Thymus (tissue), 11 donors: ENCODE measurements around the gene FAM186B. TPM values are rescaled to one million over a fixed set of nuclear protein-coding genes. Genes with fewer than 3 reads are reported as not detected.

Source experiments
- DNase-seq, 9 donors: peaks; one replicate each; pipeline ENCODE4 v3.0.0-alpha.2; 2013; ENCODE audit warnings: low spot score in 9 of 9, low read depth in 6 of 9, missing footprints in 1 of 9
- H3K27ac ChIP-seq, 2 donors: one replicate each; pipeline ENCODE4 v1.5.1; 2013; ENCODE audit warnings: control low read depth in 1 of 2, low read depth in 1 of 2, low read length in 1 of 2, mild to moderate bottlenecking in 1 of 2, moderate library complexity in 1 of 2
- H3K27me3 ChIP-seq, 2 donors: one replicate each; pipeline ENCODE4 v1.5.1; 2013; ENCODE audit warnings: low read length in 1 of 2; ENCODE audit not compliant: control insufficient read depth in 2 of 2, insufficient read depth in 1 of 2
- H3K36me3 ChIP-seq, 2 donors: one replicate each; pipeline ENCODE4 v1.5.1; 2013; ENCODE audit warnings: low read length in 1 of 2, mild to moderate bottlenecking in 1 of 2, moderate library complexity in 1 of 2; ENCODE audit not compliant: control insufficient read depth in 2 of 2, insufficient read depth in 2 of 2
- H3K4me1 ChIP-seq, 2 donors: one replicate each; pipeline ENCODE4 v1.5.1; 2013; ENCODE audit warnings: low read length in 2 of 2; ENCODE audit not compliant: control insufficient read depth in 2 of 2, insufficient read depth in 2 of 2
- H3K4me3 ChIP-seq, 2 donors: one replicate each; pipeline ENCODE4 v1.5.1; 2013; ENCODE audit warnings: low read length in 2 of 2, control low read depth in 1 of 2, mild to moderate bottlenecking in 1 of 2
- H3K9me3 ChIP-seq, 2 donors: one replicate each; pipeline ENCODE4 v1.5.1; 2013; ENCODE audit warnings: low read length in 1 of 2, mild to moderate bottlenecking in 1 of 2; ENCODE audit not compliant: control insufficient read depth in 2 of 2, insufficient read depth in 1 of 2
- WGBS: extraction: QIAGEN DNeasy Blood & Tissue Kit; methylation state at CpG from one replicate; pipeline ENCODE4 v1.1.7; 2013; 5-methylcytosine and 5-hydroxymethylcytosine counted together
- polyA plus RNA-seq: library from polyadenylated mRNA; stranded (reverse); fragments of 200-250 nt; gene quantifications from one replicate; pipeline ENCODE4 v1.2.3, GENCODE V29; 2013
- total RNA-seq: library from RNA; stranded (reverse); fragments of 120-200 nt; gene quantifications from one replicate; pipeline ENCODE4 v1.2.4, GENCODE V29; 2013
- donor health status: healthy.

The FAM186B gene
- total and polyA plus RNA-seq, 2 donors = 0.09 TPM

GRCh38 chr12:49636979-49637755, 31.7 kb upstream of the FAM186B start:
- H3K27ac ChIP-seq = no peak overlapping the region
- no peaks in the 10 kb centered on the region for H3K9me3 ChIP-seq
- DNase-seq = peak; percentile 27 to 84 (median 56)
- H3K4me3 ChIP-seq = no peak overlapping the region
- H3K36me3 ChIP-seq = peaks cover 0 to under 1% of the 10 kb centered on the region in 2 donors
- peaks cover 0 to 13% of the 10 kb centered on the region in 2 donors for H3K4me1 ChIP-seq
- H3K27me3 ChIP-seq = no peaks in the 10 kb centered on the region
- 62% methylated on average over 9 of the region's 9 CpGs for WGBS

GRCh38 chr12:49636574-49636973, 31.1 kb upstream of the FAM186B start:
- no peaks in the 10 kb centered on the region for H3K9me3 ChIP-seq
- DNase-seq = no peak
- 94% methylated on average over 13 of the region's 13 CpGs for WGBS
- no peak overlapping the region for H3K27ac ChIP-seq
- peaks cover 0 to 13% of the 10 kb centered on the region in 2 donors for H3K4me1 ChIP-seq
- H3K27me3 ChIP-seq = no peaks in the 10 kb centered on the region
- no peak overlapping the region for H3K4me3 ChIP-seq
- no peaks in the 10 kb centered on the region for H3K36me3 ChIP-seq

DNA sequence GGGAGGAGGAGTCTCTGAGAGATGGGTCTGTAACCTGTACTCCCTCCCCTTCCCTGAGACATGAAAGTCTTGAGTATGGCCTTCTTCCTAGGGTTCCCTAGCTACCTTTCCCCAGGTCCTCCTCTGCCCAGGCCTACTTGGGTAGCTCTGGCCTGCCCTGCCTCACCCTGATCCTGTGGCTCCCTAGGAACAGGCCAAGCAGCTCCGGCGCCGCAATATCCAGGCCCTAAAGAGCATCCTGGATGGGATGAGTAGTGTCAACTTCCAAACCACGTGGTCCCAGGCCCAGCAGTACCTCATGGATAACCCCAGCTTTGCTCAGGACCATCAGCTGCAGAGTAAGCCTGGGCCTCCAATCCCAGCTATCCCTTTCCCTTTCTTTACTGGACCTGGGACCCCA, 30.2 kb upstream of the FAM186B start:
- Histone ChIP-seq H3K36me3 (no peaks in the 10 kb centered on the region), H3K27me3 (no peaks in the 10 kb centered on the region), H3K4me1 (peaks cover 0 to 13% of the 10 kb centered on the region in 2 donors), H3K27ac (no peak overlapping the region), H3K4me3 (no peak overlapping the region), H3K9me3 (no peaks in the 10 kb centered on the region)
- 98% methylated on average over 4 of the region's 4 CpGs for WGBS
- no peak for DNase-seq

- Histone ChIP-seq H3K4me1 (peaks cover 0 to 13% of the 10 kb centered on the region in 2 donors), H3K27me3 (no peaks in the 10 kb centered on the region), H3K36me3 (no peaks in the 10 kb centered on the region), H3K4me3 (no peak overlapping the region), H3K27ac (no peak overlapping the region), H3K9me3 (no peaks in the 10 kb centered on the region)
- WGBS = 97% methylated on average over 9 of the region's 9 CpGs
- no peak for DNase-seq
Measured at GRCh38 chr12:49635036-49635435, 29.6 kb upstream of the FAM186B start.

- Histone ChIP-seq H3K4me1 (peaks cover 0 to 10% of the 10 kb centered on the region in 2 donors), H3K9me3 (no peaks in the 10 kb centered on the region), H3K4me3 (no peak overlapping the region), H3K27ac (no peak overlapping the region), H3K27me3 (no peaks in the 10 kb centered on the region), H3K36me3 (no peaks in the 10 kb centered on the region)
- WGBS = 85% methylated on average over 2 of the region's 2 CpGs
- DNase-seq = no peak
Measured at GRCh38 chr12:49633703-49634345, 28.4 kb upstream of the FAM186B start.

DNA sequence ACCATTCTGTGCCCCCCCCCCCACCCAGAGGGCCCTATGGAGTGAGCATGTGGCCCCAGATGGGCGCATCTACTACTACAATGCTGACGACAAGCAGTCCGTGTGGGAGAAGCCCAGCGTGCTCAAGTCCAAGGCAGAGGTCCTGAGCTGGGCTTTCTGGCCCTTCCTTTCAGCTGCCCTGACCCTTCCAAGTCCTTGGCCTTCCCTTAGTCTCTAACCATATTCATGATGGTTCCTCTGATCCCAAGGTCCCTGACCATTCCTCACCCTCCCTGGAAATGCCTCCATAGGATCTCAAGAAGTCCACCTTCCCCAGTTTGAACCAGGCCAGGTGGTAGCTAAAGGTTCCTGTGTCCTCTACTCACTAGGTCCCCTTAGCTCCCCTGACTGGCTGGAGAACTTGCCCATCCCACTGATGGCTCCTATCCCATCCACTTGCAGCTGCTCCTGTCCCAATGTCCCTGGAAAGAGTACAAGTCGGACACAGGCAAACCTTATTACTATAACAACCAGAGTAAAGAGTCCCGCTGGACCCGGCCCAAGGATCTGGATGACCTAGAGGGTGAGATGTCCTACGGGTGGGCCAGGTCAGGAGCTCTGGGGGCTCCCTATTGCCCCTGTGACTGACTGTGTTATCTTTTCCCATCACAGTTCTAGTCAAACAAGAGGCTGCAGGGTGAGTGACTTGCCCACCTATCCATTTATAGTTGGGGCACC, 27.7 kb upstream of the FAM186B start:
- Histone ChIP-seq H3K36me3 (no peaks in the 10 kb centered on the region), H3K9me3 (no peaks in the 10 kb centered on the region), H3K4me1 (peaks cover 0 to 10% of the 10 kb centered on the region in 2 donors), H3K27me3 (no peaks in the 10 kb centered on the region), H3K27ac (no peak overlapping the region), H3K4me3 (no peak overlapping the region)
- WGBS = 98% methylated on average over 8 of the region's 8 CpGs
- no peak for DNase-seq

GRCh38 chr12:49632401-49632800, 27.0 kb upstream of the FAM186B start:
- WGBS = 96% methylated on average over 9 of the region's 9 CpGs
- peaks cover 0 to 9% of the 10 kb centered on the region in 2 donors for H3K4me1 ChIP-seq
- no peak overlapping the region for H3K4me3 ChIP-seq
- H3K27ac ChIP-seq = no peak overlapping the region
- DNase-seq = no peak
- H3K9me3 ChIP-seq = no peaks in the 10 kb centered on the region
- peaks cover 0 to under 1% of the 10 kb centered on the region in 2 donors for H3K27me3 ChIP-seq
- no peaks in the 10 kb centered on the region for H3K36me3 ChIP-seq

GRCh38 chr12:49631336-49631907, 26.0 kb upstream of the FAM186B start:
- Histone ChIP-seq H3K27me3 (peaks cover 0 to 2% of the 10 kb centered on the region in 2 donors), H3K36me3 (no peaks in the 10 kb centered on the region), H3K27ac (no peak overlapping the region), H3K9me3 (no peaks in the 10 kb centered on the region), H3K4me1 (no peaks in the 10 kb centered on the region), H3K4me3 (no peak overlapping the region)
- WGBS = 90% methylated on average over 6 of the region's 6 CpGs
- DNase-seq = no peak
